GM18517 (cell line): ENCODE measurements around the gene SLC22A23.

Experiments
- ATAC-seq: cut with Tn5 transposase; IDR thresholded peaks from one replicate; pipeline ENCODE4 v1.9.1; 2021; ENCODE audit warnings: mild to moderate bottlenecking, moderate library complexity; ENCODE audit not compliant: unreplicated experiment

SLC22A23 gene

GRCh38 chr6:3473773-3474172 is 16.9 kb upstream of the SLC22A23 start:
- no peak for ATAC-seq

DNA sequence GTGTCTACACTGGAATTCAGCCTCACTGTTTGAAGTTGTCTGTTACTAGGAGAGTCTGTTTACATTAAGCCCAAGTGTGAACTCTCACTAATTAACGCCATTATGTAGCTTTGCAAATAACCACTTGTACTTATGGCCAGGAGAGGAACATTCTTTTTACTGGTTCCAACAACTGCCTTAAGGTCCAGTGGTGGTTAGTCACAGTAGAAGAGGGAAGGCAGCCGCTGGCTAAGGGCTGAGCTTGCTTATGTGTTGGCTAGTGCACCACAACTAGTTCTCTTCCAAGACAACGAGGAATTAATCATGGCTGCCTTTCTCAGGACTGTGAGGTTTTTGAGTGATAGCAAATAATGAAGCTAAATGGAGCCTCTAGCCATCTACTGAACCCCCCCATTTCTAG is 14.9 kb upstream of the SLC22A23 start:
- ATAC-seq = no peak

- ATAC-seq = no peak
Observed at GRCh38 chr6:3471286-3471685, 14.4 kb upstream of the SLC22A23 start.

DNA sequence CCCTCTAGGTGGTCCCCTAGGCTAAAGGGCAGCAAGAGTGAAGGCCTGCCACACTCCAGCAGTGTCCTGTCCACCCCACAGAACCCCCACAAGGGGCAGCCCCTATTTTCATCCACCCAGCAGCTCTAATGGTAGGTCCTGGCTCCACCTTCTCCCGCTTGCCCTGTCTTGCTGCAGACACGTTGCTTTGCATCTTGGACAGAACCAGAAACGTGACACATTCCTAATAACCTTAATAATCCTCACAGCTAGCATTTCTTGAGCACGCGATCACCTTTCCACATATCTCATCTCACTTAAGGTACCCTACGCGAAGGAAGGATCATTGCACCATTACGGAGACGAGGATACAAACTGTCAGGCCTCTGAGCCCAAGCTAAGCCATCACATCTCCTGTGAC is 11.7 kb upstream of the SLC22A23 start:
- no peak for ATAC-seq

- ATAC-seq = no peak
Observed at GRCh38 chr6:3467996-3468395, 11.1 kb upstream of the SLC22A23 start.

- ATAC-seq = no peak
Observed at GRCh38 chr6:3466488-3467219, 9.8 kb upstream of the SLC22A23 start.

GRCh38 chr6:3460253-3460652 is 3.4 kb upstream of the SLC22A23 start:
- no peak for ATAC-seq

DNA sequence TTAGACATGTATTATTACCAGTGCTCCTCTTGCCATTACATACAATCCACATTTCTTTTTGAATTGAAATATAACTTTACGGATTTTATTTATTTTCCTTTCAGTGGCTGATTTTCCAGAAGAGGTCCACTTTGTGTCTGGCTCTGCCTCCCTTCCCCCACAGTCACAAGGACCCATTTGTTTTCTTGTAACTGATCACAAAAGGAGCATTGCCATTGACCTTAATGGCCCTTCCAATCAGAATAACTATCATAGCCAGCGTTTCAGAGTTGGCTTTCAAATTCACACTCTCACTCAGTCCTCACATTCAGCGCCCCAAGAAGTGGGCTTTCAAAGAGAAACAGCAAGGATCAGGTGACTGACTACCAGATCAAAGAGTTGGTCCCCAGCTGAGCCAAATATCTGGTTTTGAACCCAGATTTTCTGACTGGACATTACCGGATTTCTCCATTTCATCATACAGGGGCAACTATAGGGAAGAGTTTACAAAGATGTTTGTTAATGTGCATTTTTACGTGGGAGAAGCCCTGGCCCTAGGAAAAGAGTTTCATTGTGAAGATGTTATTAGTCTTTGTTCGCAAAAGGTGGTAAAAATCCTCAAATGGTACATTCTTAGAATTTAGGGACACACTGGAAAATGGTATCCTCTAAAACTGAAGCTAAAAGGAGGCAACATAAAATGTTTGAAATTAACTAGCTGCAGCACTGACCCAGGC is 2.0 kb upstream of the SLC22A23 start:
- ATAC-seq = no peak

GRCh38 chr6:3457710-3458602 is 1.1 kb upstream of the SLC22A23 start:
- ATAC-seq = no peak

DNA sequence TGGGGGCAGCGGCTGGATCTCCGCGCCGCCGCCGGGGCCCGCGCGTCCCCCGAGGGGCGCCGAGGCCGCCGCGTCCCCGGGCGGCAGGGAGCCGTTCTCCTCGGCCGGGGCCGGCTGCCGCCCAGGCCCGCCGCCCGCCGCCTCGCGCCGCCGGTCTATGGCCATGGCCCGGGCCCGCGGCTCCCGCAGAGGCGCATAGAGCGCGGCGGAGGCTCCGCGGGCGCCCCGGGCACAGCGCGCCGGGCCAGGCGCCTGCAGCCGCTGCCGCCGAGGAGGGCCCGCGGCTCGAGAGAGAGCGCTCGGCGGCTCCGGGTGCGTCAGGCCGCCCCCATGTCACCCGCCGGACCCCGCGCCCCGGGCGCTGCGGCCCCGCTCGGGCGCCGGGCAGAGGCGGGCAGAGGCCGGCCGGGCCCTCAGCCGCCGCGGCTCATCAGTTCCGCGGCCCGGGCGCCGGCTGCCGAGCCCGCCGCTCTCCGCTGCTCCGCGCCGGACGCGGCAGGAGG is 404 bp downstream of the SLC22A23 start:
- ATAC-seq = no peak

DNA sequence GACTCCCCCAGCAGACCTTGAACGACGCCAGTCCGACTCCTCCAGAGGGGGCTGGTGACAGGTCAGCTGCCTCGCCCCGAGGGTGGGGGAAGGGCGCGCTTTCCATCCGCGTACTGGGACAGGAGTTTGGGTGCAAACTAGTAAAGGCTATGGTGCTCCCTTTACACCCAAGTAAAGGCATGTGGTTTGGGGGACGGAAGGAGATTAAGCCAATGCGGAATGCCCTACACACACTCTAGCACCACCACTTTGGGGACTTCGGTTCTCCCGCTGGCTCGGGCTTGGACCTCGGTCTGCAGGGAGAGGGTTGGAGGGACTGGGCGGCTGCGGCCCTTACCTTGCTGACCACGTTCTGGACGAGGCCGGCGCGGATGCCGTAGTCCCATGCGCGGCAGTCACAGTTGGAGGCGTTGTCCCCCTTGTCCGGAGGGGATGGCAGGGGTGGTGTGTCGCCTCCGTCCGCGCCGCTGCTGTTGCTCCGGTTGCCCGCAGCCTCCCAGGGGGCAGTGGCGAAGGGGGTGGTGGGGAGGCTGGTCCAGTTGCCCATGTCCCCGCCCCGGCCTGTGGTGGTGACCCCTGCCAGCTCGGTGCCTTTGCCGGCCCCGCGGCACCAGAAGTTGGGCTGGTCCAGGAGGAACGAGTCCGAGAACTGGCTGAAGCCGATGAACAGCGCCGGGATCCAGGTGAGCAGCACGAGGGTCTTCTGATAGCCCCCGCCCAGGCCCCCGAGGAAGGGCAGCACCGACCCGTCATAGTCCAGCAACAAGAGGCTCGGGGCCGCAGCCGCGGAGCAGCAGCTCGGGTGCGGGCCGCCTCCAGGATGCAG is 1.1 kb downstream of the SLC22A23 start:
- ATAC-seq = no peak

DNA sequence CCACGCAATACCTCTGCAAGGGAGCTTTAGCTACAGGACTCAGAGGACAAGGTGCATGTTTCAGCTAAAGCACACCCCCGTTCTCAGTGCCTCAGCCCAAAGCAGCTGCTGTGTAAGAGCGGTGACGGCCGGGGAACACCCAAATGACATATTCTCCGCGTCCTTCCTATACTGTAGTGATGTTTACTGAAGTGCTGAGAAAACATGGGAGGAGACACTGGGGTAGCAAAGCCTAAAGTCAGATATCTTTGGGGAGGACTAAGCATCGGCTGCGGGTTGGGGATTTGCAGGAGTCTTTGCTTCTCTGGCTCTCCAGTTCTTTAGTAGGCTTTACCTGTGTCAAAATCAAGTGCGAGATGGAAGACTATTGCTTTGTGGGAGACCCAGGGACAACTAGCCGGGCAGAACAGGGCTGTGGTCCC is 1.7 kb downstream of the SLC22A23 start:
- no peak for ATAC-seq

DNA sequence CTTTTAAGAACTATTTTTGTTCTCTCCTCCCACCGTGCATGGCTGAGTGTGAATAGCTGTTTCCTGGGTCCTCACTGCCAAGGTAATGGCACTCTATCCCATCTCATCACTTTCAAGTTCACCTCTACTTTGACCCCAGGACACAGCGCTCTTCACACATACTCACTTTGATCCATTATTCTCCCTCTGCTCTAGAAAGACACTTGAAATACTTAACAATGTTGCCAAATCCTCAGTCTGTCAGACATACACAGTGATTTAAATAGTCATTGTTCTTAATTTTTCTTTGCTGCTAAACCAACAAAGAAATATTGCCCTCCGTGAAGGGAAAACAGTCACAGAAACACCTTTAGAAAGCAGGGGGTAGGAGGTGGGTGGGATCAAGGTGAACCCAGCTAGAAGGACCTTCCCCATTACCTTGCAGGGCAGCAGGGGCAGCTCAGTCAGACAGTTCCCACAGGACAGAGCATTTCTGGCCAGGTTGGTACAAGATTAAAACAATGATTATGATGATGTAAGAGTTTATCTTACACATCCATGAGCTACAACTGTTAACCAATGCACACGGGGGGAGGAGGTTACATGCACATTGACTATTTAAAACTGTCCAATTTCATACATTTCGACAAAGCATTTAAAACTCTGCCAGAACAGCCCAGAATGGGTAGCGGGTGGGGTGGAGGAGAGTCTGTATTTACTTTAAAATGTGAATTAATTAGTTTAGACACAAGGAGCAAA is 2.4 kb downstream of the SLC22A23 start:
- ATAC-seq = no peak

GRCh38 chr6:3453413-3454272 is 3.2 kb downstream of the SLC22A23 start:
- ATAC-seq = no peak

DNA sequence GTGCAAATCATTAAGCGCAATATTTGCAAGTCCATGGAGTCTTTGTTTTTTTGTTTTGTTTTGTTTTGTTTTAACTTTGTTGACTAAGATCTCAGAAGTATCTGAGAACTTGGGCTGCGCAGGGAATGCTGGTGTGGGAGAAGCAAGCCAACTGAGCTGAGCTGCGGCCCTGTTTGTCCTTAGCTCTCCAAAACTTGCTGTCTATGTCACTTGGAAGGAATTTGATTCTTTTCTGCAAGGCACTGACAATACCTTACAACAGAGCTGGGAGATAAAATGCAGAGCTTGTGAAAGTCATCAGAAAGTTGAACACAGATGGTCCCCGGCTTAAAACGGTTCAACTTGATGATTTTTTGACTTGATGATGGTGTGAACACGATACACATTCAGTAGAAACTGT is 5.4 kb downstream of the SLC22A23 start:
- ATAC-seq = no peak

- no peak for ATAC-seq
Observed at GRCh38 chr6:3450888-3451287, 6.0 kb downstream of the SLC22A23 start.

- no peak for ATAC-seq
Observed at GRCh38 chr6:3449750-3450305, 7.0 kb downstream of the SLC22A23 start.

DNA sequence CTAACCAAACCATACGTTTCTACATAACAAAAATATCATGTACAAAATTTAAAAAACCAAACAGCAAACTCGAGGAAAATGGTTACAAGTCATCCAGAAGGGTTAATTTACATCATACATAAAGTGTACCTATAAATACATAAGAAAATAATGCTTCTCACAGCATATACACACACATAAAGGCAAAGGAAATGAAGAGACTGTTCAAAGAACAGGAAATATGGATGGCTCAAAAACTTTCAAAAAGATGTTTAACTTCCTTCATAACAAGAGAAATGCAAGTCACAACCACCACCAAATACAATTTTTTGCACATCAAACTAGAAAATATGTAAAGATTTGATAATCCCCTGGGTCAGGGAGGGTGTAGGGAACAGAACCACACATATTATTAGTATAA is 7.5 kb downstream of the SLC22A23 start:
- ATAC-seq = no peak

DNA sequence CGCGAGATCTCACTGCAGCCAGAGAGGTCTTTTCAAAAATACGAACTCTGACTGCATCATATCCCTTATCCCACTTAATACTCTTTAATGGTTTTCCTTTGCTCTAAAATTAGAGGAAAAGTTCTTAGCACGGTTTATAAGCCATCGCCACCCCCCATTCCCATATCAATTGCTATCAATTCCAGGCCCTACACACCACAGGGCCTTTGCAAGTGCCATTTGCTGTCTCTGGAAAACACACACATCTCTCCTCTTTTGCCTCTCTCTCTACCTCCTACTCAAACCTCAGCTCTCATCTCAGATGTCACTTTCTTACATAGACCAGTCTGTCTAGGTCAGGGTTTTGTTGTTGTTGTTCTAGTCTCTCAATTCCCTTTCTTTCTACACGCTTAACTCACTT is 9.8 kb downstream of the SLC22A23 start:
- no peak for ATAC-seq
